ENCODE data around the gene ARHGAP15. TPM values are rescaled to one million over a fixed set of nuclear protein-coding genes. Genes with fewer than 3 reads are reported as not detected.

Gene ARHGAP15
- total and polyA plus RNA-seq, 4 donors: 3.8 to 17.9 (median 13.2) TPM

- Histone ChIP-seq H3K27me3 (ENCODE audit: control insufficient read depth in 4 of 4, insufficient read depth in 4 of 4, low read length in 3 of 4) (no peaks in the 10 kb centered on the region), H3K4me1 (ENCODE audit: control insufficient read depth in 4 of 4, insufficient read depth in 4 of 4, low read length in 3 of 4) (no peaks in the 10 kb centered on the region), H3K4me3 (ENCODE audit: low read depth in 1 of 3, low read length in 3 of 3) (no peak overlapping the region), H3K9me3 (ENCODE audit: control insufficient read depth in 4 of 4, low read length in 3 of 4) (no peaks in the 10 kb centered on the region), H3K36me3 (ENCODE audit: control insufficient read depth in 4 of 4, insufficient read depth in 3 of 4, low read depth in 1 of 4, low read length in 3 of 4) (no peaks in the 10 kb centered on the region), H3K27ac (ENCODE audit: low read depth in 1 of 2, low read length in 2 of 2) (no peak overlapping the region), H3K9ac (ENCODE audit: low read depth in 1 of 2, low read length in 2 of 2) (no peak overlapping the region)
- no peak for DNase-seq (ENCODE audit: low spot score)
- TF ChIP-seq ATF3 (IDR thresholded peaks at IDR 0.05) (no peak), HNF4G (IDR thresholded peaks at IDR 0.05) (no peak), FOXA1 (IDR thresholded peaks at IDR 0.05) (no peak), FOXA2 (IDR thresholded peaks at IDR 0.05) (no peak), NR2F2 (IDR thresholded peaks at IDR 0.05) (no peak), HNF4A (conservative IDR thresholded peaks at IDR 0.05) (no peak), RXRA (IDR thresholded peaks at IDR 0.05) (no peak), TAF1 (conservative IDR thresholded peaks at IDR 0.05) (no peak), RAD21 (IDR thresholded peaks at IDR 0.05) (no peak)
- TF ChIP-seq, protein P1, sequence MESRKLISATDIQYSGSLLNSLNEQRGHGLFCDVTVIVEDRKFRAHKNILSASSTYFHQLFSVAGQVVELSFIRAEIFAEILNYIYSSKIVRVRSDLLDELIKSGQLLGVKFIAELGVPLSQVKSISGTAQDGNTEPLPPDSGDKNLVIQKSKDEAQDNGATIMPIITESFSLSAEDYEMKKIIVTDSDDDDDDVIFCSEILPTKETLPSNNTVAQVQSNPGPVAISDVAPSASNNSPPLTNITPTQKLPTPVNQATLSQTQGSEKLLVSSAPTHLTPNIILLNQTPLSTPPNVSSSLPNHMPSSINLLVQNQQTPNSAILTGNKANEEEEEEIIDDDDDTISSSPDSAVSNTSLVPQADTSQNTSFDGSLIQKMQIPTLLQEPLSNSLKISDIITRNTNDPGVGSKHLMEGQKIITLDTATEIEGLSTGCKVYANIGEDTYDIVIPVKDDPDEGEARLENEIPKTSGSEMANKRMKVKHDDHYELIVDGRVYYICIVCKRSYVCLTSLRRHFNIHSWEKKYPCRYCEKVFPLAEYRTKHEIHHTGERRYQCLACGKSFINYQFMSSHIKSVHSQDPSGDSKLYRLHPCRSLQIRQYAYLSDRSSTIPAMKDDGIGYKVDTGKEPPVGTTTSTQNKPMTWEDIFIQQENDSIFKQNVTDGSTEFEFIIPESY (IDR thresholded peaks at IDR 0.05): no peak
- 85% methylated on average over 2 of the region's 2 CpGs for WGBS
These were observed 7.3 kb upstream of the ARHGAP15 start for GRCh38 chr2:143121957-143122356.

DNA sequence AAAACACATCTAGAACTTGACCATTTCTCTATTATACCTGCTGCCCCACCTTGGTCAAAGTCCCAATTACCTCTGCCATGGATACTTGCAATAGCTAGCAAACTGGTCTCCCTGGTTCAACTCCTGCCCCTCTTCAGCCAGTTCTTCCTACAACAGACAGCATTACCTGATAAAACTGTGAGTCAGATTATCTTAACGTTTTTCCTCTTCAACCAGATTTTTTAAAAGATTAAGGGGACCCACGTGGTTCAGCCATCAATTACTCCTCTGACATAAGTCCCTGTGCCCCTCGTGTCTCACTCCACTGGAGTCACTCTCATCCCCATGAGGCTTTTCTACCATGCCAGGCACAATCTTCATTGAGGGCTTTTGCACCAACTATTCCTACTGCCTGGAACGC lies 5.3 kb upstream of the ARHGAP15 start:
- Histone ChIP-seq H3K9ac (ENCODE audit: low read depth in 1 of 2, low read length in 2 of 2) (no peak overlapping the region), H3K36me3 (ENCODE audit: control insufficient read depth in 4 of 4, insufficient read depth in 3 of 4, low read depth in 1 of 4, low read length in 3 of 4) (no peaks in the 10 kb centered on the region), H3K27ac (ENCODE audit: low read depth in 1 of 2, low read length in 2 of 2) (no peak overlapping the region), H3K4me3 (ENCODE audit: low read depth in 1 of 3, low read length in 3 of 3) (no peak overlapping the region), H3K4me1 (ENCODE audit: control insufficient read depth in 4 of 4, insufficient read depth in 4 of 4, low read length in 3 of 4) (no peaks in the 10 kb centered on the region), H3K9me3 (ENCODE audit: control insufficient read depth in 4 of 4, low read length in 3 of 4) (no peaks in the 10 kb centered on the region), H3K27me3 (ENCODE audit: control insufficient read depth in 4 of 4, insufficient read depth in 4 of 4, low read length in 3 of 4) (no peaks in the 10 kb centered on the region)
- TF ChIP-seq EGR1 (IDR thresholded peaks at IDR 0.05; ENCODE audit: low read depth in 2 of 2): no peak
- no peak for TF ChIP-seq HNF4A (conservative IDR thresholded peaks at IDR 0.05)
- no peak for TF ChIP-seq FOXA1 (IDR thresholded peaks at IDR 0.05)
- no peak for TF ChIP-seq FOXA2 (IDR thresholded peaks at IDR 0.05)
- TF ChIP-seq, protein P2, sequence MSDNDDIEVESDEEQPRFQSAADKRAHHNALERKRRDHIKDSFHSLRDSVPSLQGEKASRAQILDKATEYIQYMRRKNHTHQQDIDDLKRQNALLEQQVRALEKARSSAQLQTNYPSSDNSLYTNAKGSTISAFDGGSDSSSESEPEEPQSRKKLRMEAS (IDR thresholded peaks at IDR 0.05): no peak
- no peak for TF ChIP-seq SP1 (IDR thresholded peaks at IDR 0.05)
- no peak for TF ChIP-seq RXRA (IDR thresholded peaks at IDR 0.05)
- TF ChIP-seq YY1 (IDR thresholded peaks at IDR 0.05): no peak
- TF ChIP-seq NR2F2 (IDR thresholded peaks at IDR 0.05): no peak
- TF ChIP-seq, protein P1 (IDR thresholded peaks at IDR 0.05): no peak
- no peak for TF ChIP-seq CTCF (IDR thresholded peaks at IDR 0.05; ENCODE audit: low read depth, low read length, missing input control)
- TF ChIP-seq HNF4G (IDR thresholded peaks at IDR 0.05): no peak
- TF ChIP-seq RAD21 (IDR thresholded peaks at IDR 0.05): no peak
- no peak for TF ChIP-seq ATF3 (IDR thresholded peaks at IDR 0.05)
- no peak for TF ChIP-seq JUND (IDR thresholded peaks at IDR 0.05)
- TF ChIP-seq REST (IDR thresholded peaks at IDR 0.05): no peak
- no peak for TF ChIP-seq GABPA (IDR thresholded peaks at IDR 0.05 in 1 of 2, conservative IDR thresholded peaks at IDR 0.05 in 1 of 2)
- DNase-seq (ENCODE audit: low spot score): no peak
- 54% methylated on average over 4 of the region's 4 CpGs for WGBS

Data from liver (tissue), 9 donors.